HL-60 (cell line): Measurements from ENCODE around the gene SEC61A1.

ENCODE experiments used
- DNase-seq, 2 experiments: peaks; one replicate each; pipeline ENCODE4 v3.0.0-alpha.2; 2010 to 2020; ENCODE audit warnings: low read depth in 1 of 2, low spot score in 1 of 2
- H3K27ac ChIP-seq: fragments of 250-450 bp; sonication (Bioruptor Pico); replicated peaks from 2 replicates; pipeline ENCODE4 v1.5.1; 2020; ENCODE audit warnings: mild to moderate bottlenecking, moderate library complexity
- H3K27me3 ChIP-seq: fragments of 250-450 bp; sonication (Bioruptor Pico); 2 replicates; pipeline ENCODE4 v1.5.1; 2021; ENCODE audit warnings: mild to moderate bottlenecking, moderate library complexity; ENCODE audit not compliant: insufficient read depth, poor library complexity, severe bottlenecking
- H3K4me3 ChIP-seq: replicated peaks from 2 replicates; pipeline ENCODE4 v1.5.1; 2011; ENCODE audit warnings: mild to moderate bottlenecking, control low read depth, low read length; ENCODE audit not compliant: insufficient read depth
- CTCF ChIP-seq: IDR thresholded peaks from one replicate; pipeline ENCODE4 v1.5.1; 2011; ENCODE audit warnings: low read length, control low read depth, inconsistent platforms; ENCODE audit not compliant: insufficient read depth
- GABPA ChIP-seq: IDR thresholded peaks from 2 replicates; pipeline ENCODE4 v1.6.1; 2012; ENCODE audit warnings: low read depth
- POLR2AphosphoS5 ChIP-seq: IDR thresholded peaks from 2 replicates; pipeline ENCODE4 v1.6.1; 2012; ENCODE audit warnings: low read depth
- REST ChIP-seq: IDR thresholded peaks from 2 replicates; pipeline ENCODE4 v1.6.1; 2012; ENCODE audit warnings: low read depth; ENCODE audit not compliant: insufficient replicate concordance
- SPI1 ChIP-seq: IDR thresholded peaks from 2 replicates; pipeline ENCODE4 v1.6.1; 2012; ENCODE audit warnings: low read depth, mild to moderate bottlenecking, borderline replicate concordance

SEC61A1 gene

DNA sequence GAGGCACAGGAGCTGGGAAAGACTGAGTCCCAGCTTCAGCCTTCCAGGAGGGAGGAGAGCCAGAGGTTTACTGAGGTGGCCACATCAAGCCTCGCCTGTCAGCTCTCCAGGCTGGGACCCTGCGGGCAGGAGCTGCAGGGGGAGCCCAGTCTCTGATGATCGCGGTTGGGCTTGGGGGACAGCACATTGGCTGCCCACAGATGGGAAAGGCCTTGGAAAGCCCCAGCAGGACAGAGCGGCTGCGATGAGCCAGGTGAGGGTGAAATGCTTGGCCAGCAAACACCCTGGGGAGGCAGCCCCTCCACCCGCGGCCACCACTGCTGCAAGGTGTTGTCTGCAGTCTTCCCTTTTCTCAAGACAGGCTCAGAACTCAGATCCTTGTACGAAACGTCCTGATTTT lies 31.2 kb downstream of the SEC61A1 start:
- no peak for DNase-seq
- H3K27ac ChIP-seq = no peak overlapping the region
- TF ChIP-seq REST = no peak
- TF ChIP-seq CTCF = no peak
- no peak for TF ChIP-seq POLR2AphosphoS5
- no peak for TF ChIP-seq GABPA
- TF ChIP-seq SPI1 = no peak

DNA sequence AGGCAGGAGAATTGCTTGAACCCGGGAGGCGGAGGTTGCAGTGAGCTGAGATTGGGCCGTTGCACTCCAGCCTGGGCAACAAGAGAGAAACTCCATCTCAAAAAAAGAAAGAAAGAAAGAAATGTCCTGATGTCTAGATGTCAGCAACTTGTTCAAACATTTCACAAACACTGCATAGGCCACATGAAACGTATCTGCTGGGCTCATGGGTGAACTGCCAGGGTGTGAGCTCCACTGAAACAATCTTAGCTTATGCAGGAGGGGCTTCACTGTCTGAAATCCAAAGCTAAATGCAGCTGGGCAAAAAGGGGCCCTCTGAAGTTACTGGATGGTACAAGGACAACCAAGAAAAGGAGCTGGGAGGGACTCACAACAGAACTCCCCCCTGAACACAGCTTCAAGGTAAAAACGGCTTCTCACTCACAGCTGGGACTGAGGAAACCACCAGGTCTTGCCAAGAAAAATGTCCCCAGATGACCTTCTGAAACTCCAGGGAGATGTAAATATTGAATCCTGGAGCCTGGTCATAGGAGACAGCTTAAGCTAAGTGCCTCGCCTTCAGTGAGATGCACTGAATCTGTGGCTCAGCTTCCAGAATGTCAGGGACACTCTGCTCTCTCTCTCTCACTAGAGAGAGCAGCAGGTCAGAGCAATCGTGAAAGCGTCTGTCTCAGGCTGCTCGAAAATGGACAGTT lies 31.9 kb downstream of the SEC61A1 start:
- Histone ChIP-seq H3K4me3 (no peak overlapping the region), H3K27me3 (no peaks in the 10 kb centered on the region), H3K27ac (no peak overlapping the region)
- DNase-seq = no peak
- TF ChIP-seq GABPA = no peak
- TF ChIP-seq CTCF = no peak
- no peak for TF ChIP-seq SPI1
- TF ChIP-seq REST = no peak
- TF ChIP-seq POLR2AphosphoS5 = no peak

More for the DNA sequence above, 31.2 kb downstream of the SEC61A1 start:
- H3K27me3 ChIP-seq = no peaks in the 10 kb centered on the region
- no peak overlapping the region for H3K4me3 ChIP-seq

DNA sequence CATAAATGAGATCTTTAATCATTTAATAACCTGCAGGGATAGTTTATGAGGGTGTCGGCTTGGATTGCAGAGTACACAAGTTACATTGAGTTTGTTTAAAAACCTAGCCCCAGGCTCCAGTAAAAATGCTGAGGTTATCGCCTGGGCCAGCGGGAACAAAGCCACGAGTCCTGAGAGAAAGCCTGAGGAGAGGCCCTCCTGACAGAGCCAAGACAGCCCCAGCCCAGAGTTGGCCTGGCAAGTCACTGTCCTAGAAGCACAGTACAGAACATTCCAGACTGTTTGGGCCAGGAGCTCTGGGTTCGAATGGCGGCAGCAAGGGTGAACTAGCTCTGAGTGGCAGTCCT lies 32.4 kb downstream of the SEC61A1 start:
- H3K4me3 ChIP-seq = no peak overlapping the region
- H3K27ac ChIP-seq = no peak overlapping the region
- TF ChIP-seq POLR2AphosphoS5 = no peak
- no peak for TF ChIP-seq GABPA
- TF ChIP-seq REST = no peak
- no peak for TF ChIP-seq SPI1
- no peak for TF ChIP-seq CTCF
- H3K27me3 ChIP-seq = no peaks in the 10 kb centered on the region
- DNase-seq = no peak
